HL-60 (cell line): Measurements from ENCODE around the gene MYO3A.

ENCODE experiments used
- DNase-seq, 2 experiments: peaks; one replicate each; pipeline ENCODE4 v3.0.0-alpha.2; 2010 to 2020; ENCODE audit warnings: low read depth in 1 of 2, low spot score in 1 of 2
- H3K27ac ChIP-seq: fragments of 250-450 bp; sonication (Bioruptor Pico); replicated peaks from 2 replicates; pipeline ENCODE4 v1.5.1; 2020; ENCODE audit warnings: mild to moderate bottlenecking, moderate library complexity
- H3K27me3 ChIP-seq: fragments of 250-450 bp; sonication (Bioruptor Pico); 2 replicates; pipeline ENCODE4 v1.5.1; 2021; ENCODE audit warnings: mild to moderate bottlenecking, moderate library complexity; ENCODE audit not compliant: insufficient read depth, poor library complexity, severe bottlenecking
- H3K4me3 ChIP-seq: replicated peaks from 2 replicates; pipeline ENCODE4 v1.5.1; 2011; ENCODE audit warnings: mild to moderate bottlenecking, control low read depth, low read length; ENCODE audit not compliant: insufficient read depth
- CTCF ChIP-seq: IDR thresholded peaks from one replicate; pipeline ENCODE4 v1.5.1; 2011; ENCODE audit warnings: low read length, control low read depth, inconsistent platforms; ENCODE audit not compliant: insufficient read depth

Gene MYO3A

GRCh38 chr10:26259341-26259740, 325.3 kb downstream of the MYO3A start:
- H3K27ac ChIP-seq: no peak overlapping the region
- no peak for DNase-seq
- H3K27me3 ChIP-seq: no peaks in the 10 kb centered on the region
- no peak for TF ChIP-seq CTCF
- no peak overlapping the region for H3K4me3 ChIP-seq
